Natural killer cell (primary cell): Measurements from ENCODE around the gene HECTD4. TPM values are rescaled to one million over a fixed set of nuclear protein-coding genes. Genes with fewer than 3 reads are reported as not detected.

Source experiments
- ATAC-seq, 3 donors: fragments of 150-1000 bp in 2 of 3; fragments of 200-7000 bp in 1 of 3; cut with Tn5 transposase; 1 replicate in 1 of 3; 2 replicates in 2 of 3; pipeline ENCODE4 v1.10.0; 2021; ENCODE audit warnings: mild to moderate bottlenecking in 2 of 3, moderate library complexity in 2 of 3
- DNase-seq, 2 donors: peaks; one replicate each; pipeline versions ENCODE4 v3.0.0 to v3.0.0-alpha.2; 2013 to 2021; ENCODE audit warnings: mixed read lengths in 1 of 2
- H3K27ac ChIP-seq: one replicate; pipeline ENCODE4 v1.5.1; 2013; ENCODE audit warnings: mild to moderate bottlenecking, low read length
- H3K27me3 ChIP-seq: one replicate; pipeline ENCODE4 v1.6.1; 2013; ENCODE audit warnings: low read length; ENCODE audit not compliant: control insufficient read depth, insufficient read depth
- H3K36me3 ChIP-seq: one replicate; pipeline ENCODE4 v1.6.1; 2013; ENCODE audit warnings: low read length; ENCODE audit not compliant: control insufficient read depth, insufficient read depth
- H3K4me1 ChIP-seq: one replicate; pipeline ENCODE4 v1.6.1; 2013; ENCODE audit warnings: low read length; ENCODE audit not compliant: control insufficient read depth, insufficient read depth
- H3K4me3 ChIP-seq: one replicate; pipeline ENCODE4 v1.5.1; 2013; ENCODE audit warnings: low read length
- H3K9me3 ChIP-seq: one replicate; pipeline ENCODE4 v1.6.1; 2013; ENCODE audit warnings: low read length; ENCODE audit not compliant: control insufficient read depth, insufficient read depth
- H3K27ac Mint-ChIP-seq, 2 donors: one replicate each; pipeline ENCODE4 v1.8.0; 2022; ENCODE audit warnings: mild to moderate bottlenecking in 2 of 2, mixed read lengths in 2 of 2, moderate library complexity in 1 of 2
- H3K27me3 Mint-ChIP-seq, 2 donors: one replicate each; pipeline ENCODE4 v1.8.0; 2022; ENCODE audit warnings: low read depth in 2 of 2, mixed read lengths in 2 of 2
- H3K36me3 Mint-ChIP-seq: one replicate; pipeline ENCODE4 v1.8.0; 2022; ENCODE audit warnings: mixed read lengths
- H3K4me1 Mint-ChIP-seq, 2 donors: one replicate each; pipeline ENCODE4 v1.8.0; 2022; ENCODE audit warnings: mixed read lengths in 2 of 2
- H3K4me3 Mint-ChIP-seq: one replicate; pipeline ENCODE4 v1.8.0; 2022; ENCODE audit warnings: mild to moderate bottlenecking, moderate library complexity, mixed read lengths
- H3K9me3 Mint-ChIP-seq, 2 donors: one replicate each; pipeline ENCODE4 v1.8.0; 2022; ENCODE audit warnings: mixed read lengths in 2 of 2
- WGBS: methylation state at CpG from one replicate; pipeline ENCODE4 v1.1.7; 2013; ENCODE audit warnings: missing lambda C conversion rate; ENCODE audit not compliant: insufficient coverage; 5-methylcytosine and 5-hydroxymethylcytosine counted together
- intact Hi-C: fragments of 100-400 bp; cut with micrococcal nuclease; formaldehyde crosslinking; loops from one replicate; pipeline ENCODE4 v1.14.2; 2022
- total RNA-seq, 4 donors: library from RNA; stranded (reverse); fragments of 120-200 nt in 1 of 4; gene quantifications; one replicate each; pipeline versions ENCODE4 v1.2.3 to v1.2.4, GENCODE V29; 2013 to 2022
- TF ChIP-seq, protein P1 (sequence below): fragments of 200-600 bp; IDR thresholded peaks from one replicate; pipeline ENCODE4 v1.8.0; 2022; ENCODE audit warnings: antibody characterized with exemption

HECTD4 gene
- total RNA-seq, 3 donors from 2014 or later (not counting 1 experiment from before 2014, with no cell fraction given) = 66.9 to 82.6 (median 79.2) TPM

- TF ChIP-seq, protein P1, sequence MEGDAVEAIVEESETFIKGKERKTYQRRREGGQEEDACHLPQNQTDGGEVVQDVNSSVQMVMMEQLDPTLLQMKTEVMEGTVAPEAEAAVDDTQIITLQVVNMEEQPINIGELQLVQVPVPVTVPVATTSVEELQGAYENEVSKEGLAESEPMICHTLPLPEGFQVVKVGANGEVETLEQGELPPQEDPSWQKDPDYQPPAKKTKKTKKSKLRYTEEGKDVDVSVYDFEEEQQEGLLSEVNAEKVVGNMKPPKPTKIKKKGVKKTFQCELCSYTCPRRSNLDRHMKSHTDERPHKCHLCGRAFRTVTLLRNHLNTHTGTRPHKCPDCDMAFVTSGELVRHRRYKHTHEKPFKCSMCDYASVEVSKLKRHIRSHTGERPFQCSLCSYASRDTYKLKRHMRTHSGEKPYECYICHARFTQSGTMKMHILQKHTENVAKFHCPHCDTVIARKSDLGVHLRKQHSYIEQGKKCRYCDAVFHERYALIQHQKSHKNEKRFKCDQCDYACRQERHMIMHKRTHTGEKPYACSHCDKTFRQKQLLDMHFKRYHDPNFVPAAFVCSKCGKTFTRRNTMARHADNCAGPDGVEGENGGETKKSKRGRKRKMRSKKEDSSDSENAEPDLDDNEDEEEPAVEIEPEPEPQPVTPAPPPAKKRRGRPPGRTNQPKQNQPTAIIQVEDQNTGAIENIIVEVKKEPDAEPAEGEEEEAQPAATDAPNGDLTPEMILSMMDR = no peak
- Histone ChIP-seq H3K4me3 (no peak overlapping the region), H3K4me1 (no peaks in the 10 kb centered on the region), H3K9me3 (no peaks in the 10 kb centered on the region), H3K36me3 (peaks cover 58% of the 10 kb centered on the region), H3K27ac (no peak overlapping the region), H3K27me3 (no peaks in the 10 kb centered on the region)
- no peak for ATAC-seq
- no peak overlapping the region for H3K4me3 Mint-ChIP-seq
- WGBS = 97% methylated on average over 25 of the region's 25 CpGs
- no peaks in the 10 kb centered on the region for H3K9me3 Mint-ChIP-seq
- intact Hi-C loops = no loop called here
- H3K27me3 Mint-ChIP-seq = no peaks in the 10 kb centered on the region
- no peaks in the 10 kb centered on the region for H3K4me1 Mint-ChIP-seq
- DNase-seq = no peak
- H3K36me3 Mint-ChIP-seq = peaks cover 14% of the 10 kb centered on the region
- H3K27ac Mint-ChIP-seq = no peak overlapping the region
Observed at GRCh38 chr12:112243255-112244110, 138.7 kb downstream of the HECTD4 start.

DNA sequence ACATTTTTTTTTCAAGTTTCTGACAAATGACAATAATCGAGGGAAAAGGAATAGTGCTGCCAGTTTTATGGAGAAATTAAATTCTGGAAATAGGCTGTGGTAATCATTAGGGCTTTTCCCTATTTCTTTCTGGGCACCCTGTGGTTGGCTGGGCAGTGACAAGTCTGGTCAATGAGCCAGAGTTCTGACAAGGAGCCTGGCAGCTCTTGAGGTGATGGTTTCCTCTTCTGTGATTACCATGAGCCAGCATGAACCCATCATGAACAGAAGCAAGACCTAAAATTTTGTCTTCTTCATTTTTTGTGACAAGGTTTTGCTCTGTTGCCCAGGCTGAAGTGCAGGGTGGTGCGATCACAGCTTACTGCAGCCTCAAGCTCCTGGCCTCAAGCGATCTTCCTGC, 141.1 kb downstream of the HECTD4 start:
- intact Hi-C loops = no loop called here
- DNase-seq = no peak
- Mint-ChIP-seq H3K4me3 (no peak overlapping the region), H3K4me1 (no peaks in the 10 kb centered on the region), H3K9me3 (no peaks in the 10 kb centered on the region), H3K27me3 (no peaks in the 10 kb centered on the region), H3K36me3 (peaks cover 14% of the 10 kb centered on the region), H3K27ac (no peak overlapping the region)
- no peaks in the 10 kb centered on the region for H3K27me3 ChIP-seq
- ATAC-seq = no peak
- no peak overlapping the region for H3K27ac ChIP-seq
- TF ChIP-seq, protein P1 = no peak
- H3K36me3 ChIP-seq = peaks cover 61% of the 10 kb centered on the region
- no peaks in the 10 kb centered on the region for H3K4me1 ChIP-seq
- 97% methylated on average over 3 of the region's 3 CpGs for WGBS
- no peaks in the 10 kb centered on the region for H3K9me3 ChIP-seq
- no peak overlapping the region for H3K4me3 ChIP-seq

DNA sequence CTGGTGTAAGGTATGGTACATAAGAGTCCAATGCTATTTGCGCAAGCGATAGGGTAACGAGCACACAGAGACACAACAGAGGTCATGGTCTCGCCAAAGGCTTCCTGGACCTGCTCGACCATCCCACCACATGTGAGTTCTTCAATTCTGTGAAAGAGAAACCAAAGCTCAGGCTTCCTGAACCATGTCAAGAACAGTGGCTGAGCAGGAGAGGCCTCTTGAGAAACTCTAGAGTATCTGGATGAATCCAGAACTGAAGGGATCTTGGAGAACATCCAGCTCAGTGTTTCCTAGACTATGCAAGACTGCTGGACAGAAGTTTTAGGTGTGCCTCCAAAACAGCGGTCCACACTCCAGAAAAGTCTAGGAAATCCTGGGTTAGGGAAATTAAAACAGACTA, 142.3 kb downstream of the HECTD4 start:
- no peak for ATAC-seq
- DNase-seq = no peak
- Mint-ChIP-seq H3K9me3 (no peaks in the 10 kb centered on the region), H3K4me1 (no peaks in the 10 kb centered on the region), H3K27me3 (no peaks in the 10 kb centered on the region), H3K36me3 (peaks cover 19% of the 10 kb centered on the region), H3K4me3 (no peak overlapping the region), H3K27ac (no peak overlapping the region)
- intact Hi-C loops = no loop called here
- no peak overlapping the region for H3K4me3 ChIP-seq
- 90% methylated on average over 6 of the region's 6 CpGs for WGBS
- no peaks in the 10 kb centered on the region for H3K9me3 ChIP-seq
- H3K27me3 ChIP-seq = no peaks in the 10 kb centered on the region
- TF ChIP-seq, protein P1 = no peak
- H3K27ac ChIP-seq = no peak overlapping the region
- H3K4me1 ChIP-seq = no peaks in the 10 kb centered on the region
- peaks cover 68% of the 10 kb centered on the region for H3K36me3 ChIP-seq
